ENCODE results near the gene C1QTNF9B. TPM values are rescaled to one million over a fixed set of nuclear protein-coding genes. Genes with fewer than 3 reads are reported as not detected.
A peak's percentile ranks its signal among the peaks of the same experiment; 100 is the strongest.
"Not testable (repeated sequence)": the region's sequence is repeated elsewhere in the genome, so short reads cannot be mapped to it uniquely, and the experiment has no call there.

The C1QTNF9B gene
- 0.72 and 0.84 TPM in 2 replicates for total RNA-seq (2014; rRNA removed; shearing (Covaris generic))
- polyA plus RNA-seq (2015; cell fraction: cytosol; rRNA removed): 0.49 and 1.2 TPM in 2 replicates
- polyA plus RNA-seq (2015; cell fraction: nucleus; rRNA removed): 9.9 and 17.1 TPM in 2 replicates

DNA sequence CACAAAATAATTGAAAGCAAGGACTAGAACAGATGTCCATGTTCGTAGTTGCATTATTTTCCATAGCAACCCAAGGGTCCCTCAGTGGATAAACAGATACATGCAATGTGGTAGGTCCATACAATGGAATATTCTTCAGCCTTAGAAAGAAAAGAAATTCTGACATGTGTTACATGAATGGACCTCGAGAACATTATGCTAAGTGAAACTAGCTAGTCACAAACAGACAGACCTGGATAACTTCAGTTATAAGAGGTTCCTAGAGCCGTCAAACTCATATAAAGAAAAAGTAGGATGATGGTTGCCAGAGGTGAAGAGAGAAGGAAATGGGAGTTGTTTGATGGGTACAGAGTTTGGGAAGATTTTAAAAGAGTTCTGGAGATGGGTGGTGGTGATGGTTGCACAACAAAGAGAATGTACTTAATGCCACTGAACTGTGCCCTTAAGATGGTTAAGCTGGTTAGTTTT lies at the start of gene C1QTNF9B:
Gene C1QTNF9B, minus strand, starts transcription at position 51 of the 468 bp plus-strand sequence.
- not testable (repeated sequence) for DNase-seq (ENCODE audit: low read depth)

GRCh38 chr13:23946900-23947299 lies 49.6 kb upstream of the C1QTNF9B start:
- no peak for DNase-seq (ENCODE audit: low read depth)

DNA sequence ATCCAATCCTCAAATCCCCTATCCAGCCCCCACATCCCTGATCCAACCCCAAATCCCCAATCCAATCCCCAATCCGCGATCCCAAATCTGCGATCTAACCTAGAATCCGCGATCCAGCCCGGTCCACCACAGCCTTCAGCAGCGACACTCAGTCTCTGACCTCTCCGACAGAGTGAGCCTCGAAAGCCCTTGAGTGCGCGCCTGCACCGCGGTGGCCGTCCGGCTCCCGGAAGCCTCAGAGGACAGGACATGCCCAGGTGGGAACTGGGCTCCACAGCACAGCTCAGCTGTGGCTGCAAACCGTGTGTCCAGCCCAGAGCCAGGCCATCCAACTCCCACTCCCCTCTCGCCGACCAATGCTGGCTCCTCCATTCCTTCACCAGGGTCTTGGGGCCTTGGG lies 48.8 kb upstream of the C1QTNF9B start:
- no peak for DNase-seq (ENCODE audit: low read depth)

GRCh38 chr13:23945612-23946011 lies 48.3 kb upstream of the C1QTNF9B start:
- DNase-seq (ENCODE audit: low read depth): no peak

GRCh38 chr13:23941211-23941610 lies 43.9 kb upstream of the C1QTNF9B start:
- DNase-seq (ENCODE audit: low read depth): no peak

DNA sequence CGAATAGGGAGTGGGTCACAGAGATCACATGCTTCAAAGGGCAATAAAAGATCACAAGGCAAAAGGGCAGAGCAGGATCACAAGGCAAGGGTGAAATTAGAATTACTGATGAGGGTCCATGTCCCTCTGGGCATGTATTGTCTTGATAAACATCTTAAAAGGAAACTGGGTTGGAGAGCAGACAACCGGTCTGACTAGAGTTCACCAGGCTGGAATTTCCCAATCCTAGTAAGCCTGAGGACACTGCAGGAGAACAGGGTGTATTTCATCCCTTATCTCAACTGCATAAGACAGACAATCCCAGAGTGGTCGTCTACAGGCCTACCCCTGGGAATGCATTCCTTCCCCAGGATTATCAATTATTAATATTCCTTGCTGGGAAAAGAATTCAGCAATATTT lies 42.4 kb upstream of the C1QTNF9B start:
- DNase-seq (ENCODE audit: low read depth): not testable (repeated sequence)

DNA sequence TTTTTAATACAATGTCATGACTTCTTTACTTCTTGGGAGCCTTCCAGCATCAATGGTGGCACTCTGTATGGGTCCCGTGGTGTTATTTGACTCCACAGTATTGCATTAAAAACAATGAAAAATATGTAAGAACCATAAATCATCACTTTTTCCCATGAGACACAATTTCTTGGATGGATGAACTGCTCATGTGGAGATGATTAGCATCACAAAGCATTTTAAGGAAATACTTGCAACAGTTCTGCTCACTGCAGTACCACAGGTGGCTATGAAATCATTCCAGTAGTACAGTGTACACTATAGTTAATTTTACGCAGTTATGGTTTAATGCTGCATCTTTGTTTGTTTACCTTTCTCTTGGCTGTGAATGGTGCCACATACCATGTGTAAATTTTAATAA lies 37.2 kb upstream of the C1QTNF9B start:
- no peak for DNase-seq (ENCODE audit: low read depth)

DNA sequence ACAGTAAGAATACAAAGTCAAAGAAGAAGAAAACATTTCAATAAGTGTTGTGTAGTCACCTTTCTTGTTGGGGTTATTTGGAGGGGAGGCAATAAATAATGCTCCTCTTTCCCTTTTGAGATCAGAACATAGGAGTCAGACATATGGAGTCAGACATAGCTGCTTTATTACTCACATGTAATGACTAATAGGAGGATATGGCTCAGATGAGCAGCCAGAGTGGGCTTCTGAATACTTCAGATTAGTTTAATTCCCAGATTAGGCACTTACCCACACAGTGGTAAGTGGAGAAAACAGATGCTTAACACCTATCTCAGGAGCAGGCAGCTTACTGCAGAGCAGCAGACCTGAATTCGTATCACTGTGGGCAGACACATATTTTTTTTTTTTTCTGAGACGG lies 31.7 kb upstream of the C1QTNF9B start:
- peak; percentile 92 for DNase-seq (ENCODE audit: low read depth)

DNA sequence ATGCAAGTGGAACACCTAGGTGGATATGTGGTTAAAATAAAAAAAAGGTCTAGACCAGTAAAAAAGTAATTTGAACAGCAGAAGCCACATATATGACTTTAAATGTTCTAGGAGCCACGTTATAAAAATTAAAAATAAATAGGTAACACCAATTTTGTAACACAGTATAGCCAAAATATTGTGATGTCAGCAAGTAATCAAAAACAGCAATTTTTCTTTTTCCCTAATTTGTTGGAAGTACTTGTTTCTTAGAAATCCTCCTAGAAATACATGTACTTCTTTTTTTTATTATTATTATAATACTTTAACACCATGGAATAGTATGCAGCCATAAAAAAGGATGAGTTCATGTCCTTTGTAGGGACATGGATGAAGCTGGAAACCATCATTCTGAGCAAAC lies 25.7 kb upstream of the C1QTNF9B start:
- no peak for DNase-seq (ENCODE audit: low read depth)

GRCh38 chr13:23922005-23922932 lies 25.0 kb upstream of the C1QTNF9B start:
- peak; percentile 25 for DNase-seq (ENCODE audit: low read depth)

DNA sequence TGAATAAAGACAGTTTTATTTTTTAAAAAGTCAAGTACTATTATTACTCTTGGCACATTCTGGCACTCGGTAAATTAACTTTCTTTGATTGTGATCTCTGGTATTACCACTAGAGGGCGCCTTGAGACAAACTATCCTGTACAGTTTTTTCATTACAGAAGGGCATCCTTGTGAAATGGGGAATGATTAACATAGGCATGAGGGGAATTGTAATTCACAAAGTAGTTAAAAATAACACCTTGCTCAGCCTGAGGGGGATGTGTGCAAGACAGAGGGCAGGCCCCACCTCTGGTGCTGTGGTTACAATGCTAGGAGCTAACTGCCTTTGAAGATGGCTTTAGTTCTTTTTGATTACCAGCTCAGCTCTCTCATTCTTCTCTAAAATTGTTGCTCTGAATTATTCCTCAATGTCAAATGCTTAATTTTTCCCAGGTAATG lies 24.2 kb upstream of the C1QTNF9B start:
- DNase-seq (ENCODE audit: low read depth): peak; percentile 71

DNA sequence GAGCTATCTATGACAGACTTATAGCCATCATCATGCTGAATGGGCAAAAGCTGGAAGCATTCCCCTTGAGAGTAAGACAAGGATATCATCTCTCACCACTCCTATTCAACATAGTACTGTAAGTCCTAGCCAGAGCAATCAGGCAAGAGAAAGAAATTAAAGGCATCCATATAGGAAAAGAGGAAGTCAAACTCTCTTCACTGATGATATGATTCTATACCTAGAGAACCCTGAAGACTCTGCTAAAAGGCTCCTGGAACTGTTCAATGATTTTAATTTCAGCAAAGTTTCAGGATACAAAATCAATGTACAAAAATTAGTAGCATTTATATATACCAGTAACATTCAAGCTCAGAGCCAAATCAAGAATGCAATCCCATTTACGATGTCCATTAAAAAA lies 21.7 kb upstream of the C1QTNF9B start:
- no peak for DNase-seq (ENCODE audit: low read depth)

GRCh38 chr13:23918208-23918607 lies 20.9 kb upstream of the C1QTNF9B start:
- peak; percentile 76 for DNase-seq (ENCODE audit: low read depth)

DNA sequence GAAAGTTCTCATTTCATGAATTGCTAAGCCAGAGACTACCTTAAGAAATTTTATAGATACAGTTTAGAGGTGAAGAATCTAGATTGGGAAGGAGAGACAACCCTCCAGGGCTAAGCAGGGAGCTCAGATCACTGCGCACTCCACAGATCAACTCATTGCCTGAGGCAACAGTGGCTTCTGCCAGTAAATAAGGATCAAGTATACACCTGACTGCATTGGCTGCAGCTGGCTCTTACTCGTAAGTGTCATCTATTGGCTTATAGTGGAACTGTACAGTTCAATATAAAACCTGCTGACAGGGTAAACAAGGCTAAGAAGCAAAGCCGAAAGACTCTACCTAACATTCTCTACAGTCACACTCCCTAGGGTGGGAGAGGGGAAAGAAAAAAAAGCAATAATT lies 18.0 kb upstream of the C1QTNF9B start:
- DNase-seq (ENCODE audit: low read depth): no peak

DNA sequence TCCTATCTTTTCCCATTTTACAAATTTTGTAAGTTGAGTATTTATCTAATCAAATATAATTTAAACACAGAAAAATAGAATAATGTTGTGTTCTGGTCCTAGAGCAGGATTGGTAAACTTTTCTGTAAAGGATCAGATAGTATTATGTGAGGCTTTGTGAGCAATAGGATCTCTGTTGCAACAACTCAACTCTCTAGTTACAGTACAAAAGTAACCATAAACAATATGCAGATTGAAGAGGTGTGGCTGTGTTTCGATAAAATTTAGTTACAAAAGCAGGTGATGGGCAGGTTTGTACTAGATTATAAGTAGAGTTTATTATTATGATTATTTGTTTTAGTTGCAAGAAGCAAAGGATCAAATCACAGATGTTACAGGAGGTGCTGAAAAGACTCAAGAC lies 15.2 kb upstream of the C1QTNF9B start:
- no peak for DNase-seq (ENCODE audit: low read depth)

- no peak for DNase-seq (ENCODE audit: low read depth)
Observed at GRCh38 chr13:23909606-23910005, 12.3 kb upstream of the C1QTNF9B start.

- DNase-seq (ENCODE audit: low read depth): no peak
Observed at GRCh38 chr13:23905766-23906165, 8.5 kb upstream of the C1QTNF9B start.

- no peak for DNase-seq (ENCODE audit: low read depth)
Observed at GRCh38 chr13:23903906-23904280, 6.6 kb upstream of the C1QTNF9B start.

DNA sequence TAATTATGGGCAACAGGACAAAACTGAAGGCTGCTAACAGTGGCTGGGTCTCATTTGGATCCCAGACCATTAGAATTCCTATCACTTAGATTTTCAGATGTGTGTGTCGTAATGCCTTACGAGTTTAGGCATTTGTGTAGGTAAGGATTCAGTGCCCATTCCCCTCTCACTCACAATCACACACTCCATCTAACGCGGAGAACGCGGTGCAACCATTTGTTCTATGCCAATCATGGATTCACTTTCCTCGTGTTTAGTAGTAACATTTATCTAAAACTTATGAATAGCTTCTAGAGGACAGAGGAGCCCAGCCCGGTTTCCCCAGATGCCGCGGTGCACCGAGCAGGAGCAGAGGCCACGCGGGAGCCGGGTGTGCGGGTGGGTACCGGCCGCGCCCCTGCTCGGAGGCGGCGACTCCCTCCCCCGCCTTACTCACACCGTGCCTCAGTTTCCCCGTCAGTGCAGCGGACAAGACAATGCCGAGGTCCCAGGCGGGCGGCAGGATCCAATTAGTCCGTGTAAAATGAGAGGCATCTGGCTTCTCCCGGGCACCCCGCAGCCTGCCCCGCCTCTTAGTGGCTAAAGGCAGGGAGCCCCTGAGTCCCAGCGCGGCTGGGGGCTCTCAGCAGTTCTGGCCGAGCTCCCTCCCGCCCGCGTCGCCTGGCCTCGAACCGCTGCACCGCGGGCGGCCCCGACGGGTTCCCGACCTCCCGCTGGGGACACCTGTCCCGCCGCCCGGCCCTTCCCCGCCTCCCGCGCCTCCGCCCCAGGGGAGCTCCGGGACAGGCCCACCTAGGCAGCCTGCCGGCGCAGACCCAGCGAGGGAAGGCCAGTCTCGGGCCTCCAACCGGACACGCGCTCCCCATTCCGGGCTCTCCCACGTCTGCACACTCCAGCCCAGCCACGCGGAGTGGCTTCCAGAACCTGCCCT lies 5.9 kb upstream of the C1QTNF9B start:
- no peak for DNase-seq (ENCODE audit: low read depth)

DNA sequence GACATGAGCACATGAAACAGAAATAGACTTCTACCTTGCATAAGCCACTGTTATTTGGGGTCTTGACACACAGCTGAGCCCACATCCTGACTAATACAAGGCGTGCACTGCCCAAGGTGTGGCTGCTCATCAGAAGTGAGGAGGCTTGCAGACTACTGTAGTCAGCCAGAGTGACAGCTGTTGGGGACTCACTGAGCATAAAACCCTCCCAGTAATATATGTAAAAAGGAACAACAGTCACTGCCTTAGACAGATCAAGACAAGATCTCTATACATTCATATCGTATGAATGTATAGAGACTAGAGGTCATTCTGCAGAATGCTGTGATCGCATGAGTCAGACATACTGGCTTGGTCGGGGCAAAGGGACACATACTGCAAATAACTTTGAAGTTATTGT lies 4.1 kb upstream of the C1QTNF9B start:
- DNase-seq (ENCODE audit: low read depth): peak; percentile 64

DNA sequence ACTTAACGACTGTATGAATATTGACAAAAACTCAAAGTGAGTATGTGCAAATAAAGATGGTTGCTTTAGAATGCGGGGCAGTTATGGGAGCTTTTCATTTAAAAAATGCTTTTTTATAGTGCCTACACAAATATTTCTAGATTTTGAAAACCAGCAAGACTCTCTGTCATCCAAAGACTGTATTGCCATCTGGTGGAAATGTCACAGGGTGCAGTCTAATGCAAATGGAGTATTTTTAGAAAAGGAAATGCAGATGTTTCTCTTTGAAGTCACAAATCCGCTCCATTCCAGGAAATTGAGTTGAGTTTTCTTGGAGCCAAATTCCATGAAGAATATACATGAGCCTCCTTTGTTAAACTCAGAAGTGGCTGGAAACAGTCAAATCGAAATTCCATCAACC lies 2.3 kb upstream of the C1QTNF9B start:
- no peak for DNase-seq (ENCODE audit: low read depth)

GRCh38 chr13:23898101-23898500 lies 799 bp upstream of the C1QTNF9B start:
- DNase-seq (ENCODE audit: low read depth): no peak

Data from HT1080 (cell line).